Islet of Langerhans (tissue), 1 donor: ENCODE data around the gene CRTC3.
"Not testable (repeated sequence)": the region's sequence is repeated elsewhere in the genome, so short reads cannot be mapped to it uniquely, and the experiment has no call there.

Source experiments
- FAIRE-seq: peaks from one replicate; lab custom pipeline; 2011; peaks lifted over from hg19 to GRCh38; lab: Jason Lieb, UNC

CRTC3 gene

GRCh38 chr15:90650117-90650955, 120.6 kb downstream of the CRTC3 start:
- FAIRE-seq, result no peak

- FAIRE-seq, result no peak
Observed at GRCh38 chr15:90650956-90651689, 121.4 kb downstream of the CRTC3 start.

GRCh38 chr15:90654233-90655136, 124.8 kb downstream of the CRTC3 start:
- FAIRE-seq, result no peak

DNA sequence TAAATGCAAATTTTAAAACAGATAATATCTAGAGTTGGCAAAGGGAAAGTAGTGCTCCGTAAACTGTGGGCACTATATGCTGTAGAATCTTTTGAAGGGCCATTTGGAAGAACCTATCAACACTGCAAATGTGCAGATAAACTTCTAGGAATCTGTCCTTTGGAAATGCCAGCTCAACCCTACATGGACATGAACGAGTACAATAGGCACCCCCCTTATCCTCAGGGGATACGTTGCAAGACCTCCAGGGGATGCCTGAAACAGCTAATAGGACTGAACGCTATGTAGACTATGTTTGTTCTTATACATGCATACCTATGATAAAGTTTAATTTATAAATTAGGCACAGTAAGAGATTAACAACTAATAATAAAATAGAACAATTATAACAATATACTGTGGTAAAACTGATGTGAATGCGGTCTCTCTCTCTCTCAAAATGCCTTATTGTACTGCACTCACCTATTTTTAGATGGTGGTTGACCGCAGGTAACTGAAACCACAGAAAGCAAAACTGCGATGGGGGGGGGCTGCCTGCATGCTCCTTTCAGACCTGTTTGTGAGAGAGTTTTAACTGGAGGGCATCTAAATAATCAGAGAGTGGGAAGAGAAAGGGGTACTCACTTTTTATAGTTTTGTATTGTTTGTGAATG, 127.9 kb downstream of the CRTC3 start:
- FAIRE-seq, result not testable (repeated sequence)

DNA sequence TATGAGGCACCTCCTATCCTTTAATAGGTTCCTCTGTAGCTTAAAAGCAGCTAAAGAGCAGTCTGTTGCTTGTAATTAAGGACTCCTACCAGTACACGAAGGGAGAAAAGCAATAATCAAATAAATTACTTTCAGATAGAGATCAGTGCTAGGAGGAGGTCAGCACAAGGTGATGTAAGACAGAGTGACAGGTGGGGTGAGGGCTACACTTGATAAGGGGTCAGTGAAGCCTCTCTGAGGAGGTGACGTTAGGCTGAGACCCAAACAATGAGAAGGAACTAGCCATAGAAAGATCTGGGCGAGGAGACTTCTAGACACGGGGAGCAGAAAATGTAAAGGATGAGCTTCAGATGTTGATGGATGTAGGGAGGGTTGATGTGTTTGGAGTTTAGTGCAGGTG, 129.8 kb downstream of the CRTC3 start:
- no peak for FAIRE-seq

- FAIRE-seq, result no peak
Observed at GRCh38 chr15:90660195-90660998, 130.7 kb downstream of the CRTC3 start.

DNA sequence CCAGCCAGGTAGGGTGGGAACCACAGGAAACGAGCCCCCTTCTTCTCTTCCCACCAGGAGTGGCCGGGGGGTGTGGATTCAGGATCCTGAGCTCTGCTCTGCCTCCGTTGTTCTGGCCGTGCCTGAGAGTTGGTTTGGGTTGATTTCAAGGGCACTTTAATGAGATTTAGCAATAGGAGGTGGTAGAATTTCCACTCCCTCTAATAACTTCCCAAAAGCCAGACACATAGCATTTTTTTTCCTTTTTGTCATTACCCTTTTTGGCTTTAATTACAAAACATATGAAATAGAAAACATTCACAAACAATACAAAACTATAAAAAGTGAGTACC, 131.2 kb downstream of the CRTC3 start:
- not testable (repeated sequence) for FAIRE-seq

GRCh38 chr15:90664081-90664461, 134.3 kb downstream of the CRTC3 start:
- not testable (repeated sequence) for FAIRE-seq

DNA sequence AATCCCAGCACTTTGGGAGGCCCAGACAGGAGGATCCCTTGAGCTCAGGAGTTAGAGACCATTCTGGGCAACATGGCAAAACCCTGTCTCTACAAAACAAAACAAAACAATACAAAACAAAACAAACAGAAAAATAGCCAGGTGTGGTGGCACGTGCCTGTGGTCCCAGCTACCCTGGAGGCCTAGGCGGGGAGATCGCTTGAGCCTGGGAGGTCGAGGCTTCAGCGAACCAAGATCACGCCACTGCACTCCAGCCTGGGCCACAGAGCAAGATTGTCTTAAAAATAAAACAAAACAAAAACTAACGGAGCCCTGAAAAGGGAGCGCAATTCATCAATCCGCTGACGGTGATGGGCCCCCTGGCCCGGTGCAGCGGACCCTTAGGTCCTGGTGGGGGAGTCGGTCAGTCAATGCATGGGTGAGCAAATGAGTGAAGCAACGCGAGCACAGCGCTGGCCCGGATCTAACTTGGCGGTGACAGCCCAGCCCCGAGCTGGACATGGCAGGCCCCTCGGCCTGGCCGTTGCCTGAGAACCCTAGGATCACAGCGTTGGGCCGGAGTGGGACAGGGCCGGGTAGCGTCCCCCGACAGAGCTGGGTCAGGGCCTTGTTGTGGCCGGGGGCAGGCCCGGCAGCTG, 135.0 kb downstream of the CRTC3 start:
- FAIRE-seq, result no peak

DNA sequence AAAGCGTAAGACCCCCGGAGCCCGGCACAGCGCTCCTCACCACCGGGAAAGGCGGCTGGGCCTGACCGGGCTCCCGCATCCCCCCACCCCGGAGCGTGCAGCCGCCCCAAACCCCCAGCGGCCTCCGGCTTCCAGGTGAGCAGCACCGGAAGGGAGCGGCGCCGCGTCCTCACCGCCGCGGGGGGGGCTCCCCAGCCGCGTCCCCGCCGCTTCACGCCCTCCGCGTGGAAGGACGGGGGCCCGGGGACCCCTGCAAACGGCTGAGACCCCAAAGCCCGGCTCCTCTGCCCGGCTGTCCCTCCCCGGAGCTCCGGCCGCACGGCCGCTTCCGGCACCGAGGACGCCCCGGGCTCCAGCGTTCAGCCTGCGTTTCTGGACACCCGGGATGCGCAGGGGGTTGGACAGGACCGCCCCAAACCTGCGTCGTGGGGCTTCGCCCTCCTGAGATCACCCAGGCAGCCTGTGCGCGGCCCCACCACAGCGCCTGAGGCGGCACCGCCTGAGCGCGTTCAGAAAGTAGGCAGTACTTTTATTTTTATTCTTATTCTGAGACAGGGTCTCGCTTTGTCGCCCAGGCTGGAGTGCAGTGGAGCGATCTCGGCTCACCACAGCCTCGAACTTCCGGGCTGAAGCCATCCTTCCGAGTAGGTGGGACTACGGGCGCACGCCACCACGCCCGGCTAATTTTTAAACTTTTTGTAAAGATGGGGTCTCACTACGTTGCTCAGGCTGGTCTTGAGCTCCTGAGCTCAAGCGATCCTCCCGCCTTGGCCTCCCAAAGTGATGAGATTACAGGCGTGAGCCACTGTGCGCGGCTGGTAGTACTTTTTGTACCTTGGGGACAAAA, 135.8 kb downstream of the CRTC3 start:
- FAIRE-seq, result no peak

DNA sequence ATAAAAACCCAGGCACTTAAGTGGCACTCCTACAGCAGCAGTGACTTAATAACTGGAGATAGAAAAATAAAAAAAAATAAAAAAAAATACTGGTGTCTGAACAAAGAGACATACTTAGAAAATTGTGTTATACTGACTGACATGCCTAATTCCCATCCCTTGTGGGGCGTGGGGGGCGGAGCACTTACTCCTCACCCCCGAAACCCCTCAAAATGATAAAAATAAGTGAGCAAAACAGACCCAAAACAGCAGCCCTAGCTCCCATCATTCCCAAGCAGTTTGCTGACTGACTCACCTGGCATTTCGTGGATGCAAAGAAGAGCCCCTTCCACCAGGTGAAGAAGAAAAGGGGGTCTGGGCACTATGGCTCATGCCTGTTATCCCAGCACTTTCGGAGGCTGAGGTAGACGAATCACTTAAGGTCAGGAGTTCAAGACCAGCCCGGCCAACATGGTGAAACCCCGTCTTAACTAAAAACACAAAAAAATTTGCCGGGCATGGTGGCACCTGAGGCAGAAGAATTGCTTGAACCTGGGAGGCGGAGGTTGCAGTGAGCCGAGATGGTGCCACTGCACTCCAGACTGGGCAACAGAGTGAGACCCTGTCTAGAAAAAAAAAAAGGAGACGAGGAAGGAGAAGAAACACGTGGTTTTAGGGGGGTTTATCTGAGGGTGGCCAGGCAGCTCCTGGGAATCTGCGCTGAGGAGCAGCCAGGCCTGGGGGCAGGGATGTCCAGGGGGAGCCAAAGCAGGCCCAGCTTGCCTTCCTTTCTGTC, 136.6 kb downstream of the CRTC3 start:
- FAIRE-seq, result no peak

GRCh38 chr15:90667073-90667754, 137.5 kb downstream of the CRTC3 start:
- FAIRE-seq, result no peak

GRCh38 chr15:90667755-90668345, 138.1 kb downstream of the CRTC3 start:
- not testable (repeated sequence) for FAIRE-seq

- not testable (repeated sequence) for FAIRE-seq
Observed at GRCh38 chr15:90670631-90671030, 140.9 kb downstream of the CRTC3 start.

DNA sequence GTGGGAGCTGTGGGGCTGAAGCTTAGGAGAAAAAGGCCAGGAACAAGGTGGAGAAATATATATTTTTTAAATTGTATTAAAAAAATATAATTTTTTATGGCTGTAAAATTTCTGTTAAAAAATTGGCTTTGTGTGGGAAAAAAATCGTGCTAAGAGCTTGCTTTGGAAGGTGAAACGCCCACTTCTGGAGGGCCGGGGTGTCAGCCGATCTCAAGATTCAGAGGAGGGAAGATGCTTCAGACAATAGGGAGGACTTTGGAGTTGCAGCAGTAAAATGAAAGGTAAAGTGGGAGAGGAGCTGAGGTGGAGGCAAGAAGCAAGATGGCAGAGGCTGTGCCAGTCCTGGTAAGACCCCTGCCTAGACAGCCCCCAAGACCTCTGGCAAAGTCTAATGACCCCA, 141.5 kb downstream of the CRTC3 start:
- no peak for FAIRE-seq

DNA sequence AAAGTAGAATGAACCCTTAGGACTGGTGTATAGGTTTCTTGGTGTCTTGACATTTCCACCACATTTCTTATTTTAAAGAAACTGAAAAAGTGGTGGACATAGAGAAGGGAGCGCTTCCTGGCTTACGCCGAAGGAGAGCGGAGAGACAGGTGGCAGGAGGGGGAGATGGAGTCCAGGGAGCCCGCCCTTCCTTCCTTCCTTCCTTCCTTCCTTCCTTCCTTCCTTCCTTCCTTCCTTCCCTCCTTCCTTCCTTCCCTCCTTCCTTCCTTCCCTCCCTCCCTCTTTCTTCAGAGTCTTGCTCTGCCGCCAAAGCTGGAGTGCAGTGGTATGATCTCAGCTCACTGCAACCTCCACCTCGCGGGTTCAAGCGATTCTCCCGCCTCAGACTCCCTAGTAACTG, 143.6 kb downstream of the CRTC3 start:
- FAIRE-seq, result not testable (repeated sequence)

DNA sequence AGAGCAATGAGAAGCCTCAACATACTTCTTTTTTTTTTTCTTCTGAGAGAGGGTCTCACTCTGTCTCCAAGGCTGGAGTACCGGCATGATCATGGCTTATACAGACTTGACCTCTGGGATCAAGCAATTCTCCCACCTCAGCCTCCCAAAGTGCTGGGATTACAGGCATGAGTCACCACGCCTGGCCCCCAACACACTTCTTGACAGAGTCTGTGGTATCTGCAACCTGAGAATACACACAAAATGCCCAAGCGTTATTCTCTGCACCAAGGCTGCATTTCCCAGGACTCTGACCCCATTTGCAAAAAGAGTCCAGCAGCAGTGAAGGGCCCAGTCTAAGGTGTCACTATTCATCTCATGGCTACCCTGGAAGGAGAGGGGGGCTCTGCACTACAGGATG, 144.8 kb downstream of the CRTC3 start:
- FAIRE-seq, result no peak

DNA sequence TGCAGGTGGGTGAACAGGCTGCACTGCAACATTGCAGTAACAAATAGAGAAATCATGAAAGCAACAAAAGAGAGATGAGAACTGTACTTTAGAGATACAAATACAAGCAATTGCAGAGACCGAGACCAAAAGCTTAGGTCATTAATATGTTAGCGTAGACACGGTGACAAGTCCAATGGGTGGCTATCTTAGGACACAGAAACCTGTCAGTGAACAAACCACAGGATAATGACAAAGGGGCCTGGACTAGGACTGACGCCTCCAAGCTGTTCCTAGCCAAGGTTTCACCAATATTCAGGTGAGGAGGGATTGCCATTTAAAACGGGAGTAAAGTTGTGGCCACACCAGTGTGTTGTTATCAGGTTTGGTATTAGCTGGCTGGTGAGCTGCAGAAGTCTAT, 145.7 kb downstream of the CRTC3 start:
- FAIRE-seq, result no peak
